COLO829 (cell line): ENCODE measurements around the gene PCDHGB1.
"Not testable (repeated sequence)": the region's sequence is repeated elsewhere in the genome, so short reads cannot be mapped to it uniquely, and the experiment has no call there.

Experiments
- DNase-seq: peaks from one replicate; pipeline ENCODE4 v3.0.0; 2012; ENCODE audit warnings: low spot score

PCDHGB1 gene

GRCh38 chr5:141383345-141383744 is 33.4 kb downstream of the PCDHGB1 start:
- no peak for DNase-seq

- DNase-seq = no peak
Observed at GRCh38 chr5:141384471-141385267, 34.8 kb downstream of the PCDHGB1 start.

- not testable (repeated sequence) for DNase-seq
Observed at GRCh38 chr5:141387557-141388311, 37.8 kb downstream of the PCDHGB1 start, which contains the start of gene PCDHGB4. Gene PCDHGB4 (plus strand): TSS chr5:141387698. CDS start chr5:141387885, 187 bp downstream.

GRCh38 chr5:141388661-141389060 is 38.8 kb downstream of the PCDHGB1 start:
- no peak for DNase-seq

- DNase-seq = no peak
Observed at GRCh38 chr5:141389153-141390042, 39.5 kb downstream of the PCDHGB1 start.

GRCh38 chr5:141392429-141393198 is 42.7 kb downstream of the PCDHGB1 start, which contains the start of gene PCDHGA8:
Gene PCDHGA8 (plus strand): TSS chr5:141392633. CDS start chr5:141392814, 181 bp downstream.
- DNase-seq = no peak

GRCh38 chr5:141393267-141393666 is 43.4 kb downstream of the PCDHGB1 start:
- DNase-seq = no peak

GRCh38 chr5:141394401-141395187 is 44.7 kb downstream of the PCDHGB1 start:
- not testable (repeated sequence) for DNase-seq

- DNase-seq = peak; percentile 23
Observed at GRCh38 chr5:141397756-141398551, 48.1 kb downstream of the PCDHGB1 start, which contains the start of gene PCDHGB5. Gene PCDHGB5 (plus strand): TSS chr5:141397947. CDS start chr5:141398128, 181 bp downstream.

GRCh38 chr5:141398608-141399007 is 48.7 kb downstream of the PCDHGB1 start:
- DNase-seq = no peak

GRCh38 chr5:141399555-141400258 is 49.8 kb downstream of the PCDHGB1 start:
- no peak for DNase-seq
